ELF-1 (cell line): ENCODE data around the gene FAM162A.
"Not testable (repeated sequence)": the region's sequence is repeated elsewhere in the genome, so short reads cannot be mapped to it uniquely, and the experiment has no call there.

Experiments used
- DNase-seq: peaks from one replicate; pipeline ENCODE4 v3.0.0-alpha.2; 2016; ENCODE audit warnings: low read depth, low spot score

FAM162A gene

GRCh38 chr3:122416966-122417365 lies 33.0 kb downstream of the FAM162A start:
- DNase-seq = peak; percentile 53

DNA sequence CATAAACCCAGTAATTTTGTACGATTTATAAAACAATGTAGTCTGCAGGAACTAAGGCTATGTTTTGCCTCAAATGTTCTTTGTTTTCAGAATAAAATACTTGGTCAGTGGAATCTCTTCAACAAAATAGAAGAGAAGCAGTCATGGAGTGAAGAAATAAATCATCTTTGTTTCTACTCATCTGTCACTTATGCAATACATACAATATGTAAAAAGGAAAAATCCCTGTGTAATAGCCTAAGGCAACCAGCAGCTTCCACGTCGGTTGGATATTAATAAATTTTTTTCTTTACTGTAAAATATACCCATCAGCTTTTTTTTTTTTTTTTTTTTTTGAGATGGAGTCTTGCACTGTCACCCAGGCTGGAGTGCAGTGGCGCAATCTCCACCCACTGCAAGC lies 37.1 kb downstream of the FAM162A start:
- no peak for DNase-seq

GRCh38 chr3:122421836-122422235 lies 37.9 kb downstream of the FAM162A start:
- DNase-seq = no peak

DNA sequence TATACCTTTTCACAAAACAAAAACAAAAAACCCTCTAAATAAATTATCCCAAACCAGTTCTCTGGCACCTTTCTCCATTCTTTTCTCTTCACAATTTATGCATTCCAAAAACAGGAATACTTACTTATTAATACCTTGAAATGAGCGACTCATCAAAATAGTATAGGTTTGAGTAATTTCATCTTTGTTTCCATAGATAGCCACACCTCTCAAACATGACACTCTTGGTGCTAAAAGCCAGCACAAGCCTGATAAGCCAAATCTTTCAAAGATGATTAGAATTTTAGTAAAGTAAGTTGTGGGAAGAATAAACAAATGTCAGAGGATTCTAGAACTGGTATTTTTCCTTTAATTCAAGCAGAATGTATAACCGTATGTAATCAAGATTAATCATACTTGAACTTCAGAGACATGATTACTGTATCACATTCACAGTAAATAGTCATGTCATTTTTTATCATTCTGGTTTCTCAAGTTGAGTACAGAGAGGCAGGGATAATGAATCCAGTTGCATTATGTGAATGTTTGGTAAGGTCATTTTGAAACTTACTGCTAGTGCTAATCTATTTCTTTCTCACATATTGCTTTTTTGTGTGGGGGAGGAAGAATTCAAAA lies 44.0 kb downstream of the FAM162A start:
- no peak for DNase-seq

GRCh38 chr3:122430371-122430770 lies 46.4 kb downstream of the FAM162A start:
- no peak for DNase-seq

DNA sequence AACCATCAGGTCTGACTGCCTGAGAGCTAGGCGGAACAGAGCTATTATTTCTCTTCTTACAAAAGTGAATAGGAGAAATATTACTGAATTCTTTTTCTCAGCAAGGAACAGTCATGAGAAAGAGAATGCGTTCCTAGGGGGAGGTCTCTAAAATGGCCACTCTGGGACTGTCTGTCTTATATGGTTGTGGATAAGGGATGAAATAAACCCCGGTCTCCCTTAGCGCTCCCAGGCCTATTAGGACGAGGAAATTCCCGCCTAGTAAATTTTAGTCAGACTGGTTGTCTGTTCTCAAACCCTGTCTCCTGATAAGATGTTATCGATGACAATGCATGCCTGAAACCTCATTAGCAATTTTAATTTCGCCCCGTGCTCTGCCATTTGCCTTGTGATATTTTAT lies 52.0 kb downstream of the FAM162A start:
- DNase-seq = no peak

DNA sequence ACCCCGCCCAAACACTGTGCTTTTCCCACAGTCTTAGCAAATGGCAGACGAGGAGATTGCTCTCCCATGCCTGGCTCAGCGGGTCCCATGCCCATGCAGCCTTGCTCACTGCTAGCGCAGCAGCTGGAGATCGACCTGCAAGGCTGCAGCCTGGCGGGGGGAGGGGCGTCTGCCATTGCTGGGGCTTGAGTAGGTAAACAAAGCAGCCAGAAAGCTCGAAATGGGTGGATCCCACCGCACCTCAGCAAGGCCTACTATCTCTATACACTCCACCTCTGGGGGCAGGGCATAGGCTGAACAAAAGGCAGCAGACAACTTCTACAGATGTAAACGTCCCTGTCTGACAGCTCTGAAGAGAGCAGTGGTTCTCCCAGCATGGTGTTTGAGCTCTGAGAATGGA lies 59.1 kb downstream of the FAM162A start:
- peak; percentile 95 for DNase-seq

DNA sequence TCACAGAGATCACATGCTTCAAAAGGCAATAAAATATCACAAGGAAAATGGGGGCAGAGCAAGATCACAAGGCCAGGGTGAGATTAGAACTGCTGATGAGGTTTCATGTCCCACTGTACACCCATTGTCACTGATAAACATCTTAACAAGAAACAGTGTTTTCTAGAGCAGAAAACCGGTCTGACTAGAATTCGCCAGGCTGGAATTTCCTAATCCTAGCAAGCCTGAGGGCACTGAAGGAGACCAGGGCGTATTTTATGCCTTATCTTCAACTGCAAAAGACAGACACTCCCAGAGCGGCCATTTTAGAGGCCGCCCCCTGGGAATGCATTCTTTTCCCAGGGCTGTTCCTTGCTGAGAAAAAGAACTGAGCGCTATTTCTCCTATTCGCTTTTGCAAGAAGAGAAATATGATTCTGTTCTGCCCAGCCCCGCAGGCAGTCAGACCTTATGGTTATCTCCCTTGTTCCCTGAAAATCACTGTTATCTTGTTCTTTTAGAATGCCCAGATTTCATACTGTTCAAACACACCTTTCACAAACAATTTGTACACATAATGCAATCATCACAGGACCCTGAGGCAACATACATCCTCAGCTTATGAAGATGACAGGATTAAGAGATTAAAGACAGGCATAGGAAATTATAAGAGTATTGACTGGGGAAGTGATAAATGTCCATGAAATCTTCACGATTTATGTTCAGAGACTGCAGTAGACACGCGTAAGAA lies 59.9 kb downstream of the FAM162A start:
- DNase-seq = peak; percentile 95

DNA sequence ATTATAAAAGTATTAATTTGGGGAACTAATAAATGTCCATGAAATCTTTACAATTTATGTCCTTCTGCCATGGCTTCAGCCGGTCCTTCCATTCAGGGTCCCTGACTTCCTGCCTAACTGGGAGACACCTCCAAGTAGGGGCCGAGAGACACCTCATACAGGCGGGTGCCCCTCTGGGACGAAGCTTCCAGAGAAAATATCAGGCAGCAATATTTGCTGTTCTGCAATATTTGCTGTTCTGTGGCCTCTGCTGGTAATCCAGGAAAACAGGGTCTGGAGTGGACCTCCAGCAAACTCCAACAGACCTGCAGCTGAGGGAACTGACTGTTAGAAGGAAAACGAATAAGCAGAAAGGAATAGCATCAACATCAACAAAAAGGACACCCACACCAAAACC lies 60.5 kb downstream of the FAM162A start:
- not testable (repeated sequence) for DNase-seq

DNA sequence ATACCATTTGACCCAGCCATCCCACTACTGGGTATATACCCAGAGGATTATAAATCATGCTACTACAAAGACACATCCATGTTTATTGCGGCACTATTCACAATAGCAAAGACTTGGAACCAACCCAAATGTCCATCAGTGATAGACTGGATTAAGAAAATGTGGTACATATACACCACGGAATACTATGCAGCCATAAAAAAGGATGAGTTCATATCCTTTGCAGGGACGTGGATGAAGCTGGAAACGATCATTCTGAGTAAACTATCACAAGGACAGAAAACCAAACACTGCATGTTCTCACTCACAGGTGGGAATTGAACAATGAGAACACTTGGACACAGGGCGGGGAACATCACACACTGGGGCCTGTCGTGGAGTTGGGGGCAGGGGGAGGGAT lies 64.2 kb downstream of the FAM162A start:
- not testable (repeated sequence) for DNase-seq

DNA sequence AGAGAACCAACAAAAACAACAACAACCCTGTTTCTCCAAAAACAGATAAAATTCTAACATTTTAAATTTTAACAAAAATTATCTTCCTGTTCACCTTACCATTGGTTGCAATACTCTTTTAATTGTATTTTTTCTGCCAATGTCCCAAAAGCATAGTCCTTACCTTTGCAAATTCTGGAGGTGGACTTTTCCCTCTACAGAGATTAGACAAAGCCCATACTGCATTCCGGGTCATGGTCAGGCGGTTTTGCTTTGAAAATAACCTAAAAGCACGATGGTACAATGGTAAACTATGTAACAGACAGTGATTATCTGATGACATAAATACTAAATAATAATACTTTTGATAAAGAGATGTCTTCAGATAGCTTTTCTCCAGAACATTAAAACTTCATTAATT lies 67.4 kb downstream of the FAM162A start:
- DNase-seq = no peak

- no peak for DNase-seq
These were observed 72.1 kb downstream of the FAM162A start for GRCh38 chr3:122456074-122456473.

DNA sequence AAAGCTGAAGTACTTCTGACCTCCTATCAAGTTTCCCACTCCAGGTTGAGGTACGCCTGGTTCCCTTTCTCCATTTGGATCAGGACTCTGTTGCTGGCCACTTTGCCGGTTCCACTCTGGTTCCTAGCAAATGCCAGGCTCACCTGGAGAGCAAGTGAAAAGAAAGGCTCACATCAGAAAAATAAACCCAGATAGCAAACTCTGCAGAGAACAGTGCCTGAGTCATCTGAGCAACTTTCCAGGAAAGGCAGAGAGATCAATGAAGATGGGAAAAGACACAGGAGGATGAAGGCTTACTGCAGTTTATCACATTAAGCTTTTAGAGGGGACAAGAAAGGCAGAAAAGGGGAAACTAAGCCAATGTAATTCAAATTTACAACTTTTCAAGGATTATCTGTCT lies 73.7 kb downstream of the FAM162A start:
- no peak for DNase-seq

- DNase-seq = no peak
These were observed 75.0 kb downstream of the FAM162A start for GRCh38 chr3:122458992-122459391.

- DNase-seq = no peak
These were observed 77.8 kb downstream of the FAM162A start for GRCh38 chr3:122461806-122462205.
